Putamen (tissue), 1 donor: ENCODE results near the gene RNF222.

ENCODE experiments used
- DNase-seq: peaks from one replicate; pipeline ENCODE4 v3.0.0-alpha.2; 2016; ENCODE audit warnings: low spot score

Gene RNF222

GRCh38 chr17:8397636-8398035 lies at the start of gene RNF222:
Gene RNF222 (minus strand): TSS chr17:8397827. CDS start chr17:8393461, 4,366 bp downstream.
- no peak for DNase-seq

- no peak for DNase-seq
Measured at GRCh38 chr17:8445536-8445935, 47.9 kb upstream of the RNF222 start.

GRCh38 chr17:8444494-8444893 lies 46.9 kb upstream of the RNF222 start:
- DNase-seq = no peak

GRCh38 chr17:8443756-8444155 lies 46.1 kb upstream of the RNF222 start:
- no peak for DNase-seq

GRCh38 chr17:8442310-8442709 lies 44.7 kb upstream of the RNF222 start:
- no peak for DNase-seq

- DNase-seq = no peak
Measured at GRCh38 chr17:8441690-8442089, 44.1 kb upstream of the RNF222 start.

- no peak for DNase-seq
Measured at GRCh38 chr17:8439681-8440080, 42.1 kb upstream of the RNF222 start.

- DNase-seq = no peak
Measured at GRCh38 chr17:8438441-8438840, 40.8 kb upstream of the RNF222 start.

GRCh38 chr17:8436844-8437171 lies 39.2 kb upstream of the RNF222 start:
- no peak for DNase-seq

GRCh38 chr17:8436169-8436843 lies 38.7 kb upstream of the RNF222 start:
- DNase-seq = peak; percentile 53

GRCh38 chr17:8435245-8436168 lies 37.9 kb upstream of the RNF222 start, which contains the start of gene NDEL1:
Gene NDEL1 (plus strand): TSS chr17:8435884. CDS start chr17:8444272, 8,388 bp downstream.
- peak; percentile 98 for DNase-seq

GRCh38 chr17:8430966-8431365 lies 33.3 kb upstream of the RNF222 start:
- DNase-seq = no peak

GRCh38 chr17:8426802-8427201 lies 29.2 kb upstream of the RNF222 start:
- no peak for DNase-seq

GRCh38 chr17:8426094-8426720 lies 28.6 kb upstream of the RNF222 start:
- DNase-seq = no peak

- DNase-seq = no peak
Measured at GRCh38 chr17:8421571-8421970, 23.9 kb upstream of the RNF222 start.

- DNase-seq = peak; percentile 58
Measured at GRCh38 chr17:8420041-8420934, 22.7 kb upstream of the RNF222 start.

GRCh38 chr17:8419305-8419704 lies 21.7 kb upstream of the RNF222 start:
- no peak for DNase-seq

- DNase-seq = no peak
Measured at GRCh38 chr17:8418471-8418870, 20.8 kb upstream of the RNF222 start.

- DNase-seq = no peak
Measured at GRCh38 chr17:8417806-8418205, 20.2 kb upstream of the RNF222 start.

GRCh38 chr17:8413938-8414337 lies 16.3 kb upstream of the RNF222 start:
- DNase-seq = no peak

GRCh38 chr17:8413328-8413727 lies 15.7 kb upstream of the RNF222 start:
- DNase-seq = no peak

- no peak for DNase-seq
Measured at GRCh38 chr17:8412089-8412488, 14.5 kb upstream of the RNF222 start.
